Inflammatory macrophage treated with lipopolysaccharide for 1 hour (primary cell): ENCODE results near the gene ZFP3.
"Not testable (repeated sequence)": the region's sequence is repeated elsewhere in the genome, so short reads cannot be mapped to it uniquely, and the experiment has no call there.

Source experiments
- DNase-seq, 2 donors: peaks; one replicate each; pipeline ENCODE4 v3.0.0-alpha.2; 2020 to 2022

The ZFP3 gene

DNA sequence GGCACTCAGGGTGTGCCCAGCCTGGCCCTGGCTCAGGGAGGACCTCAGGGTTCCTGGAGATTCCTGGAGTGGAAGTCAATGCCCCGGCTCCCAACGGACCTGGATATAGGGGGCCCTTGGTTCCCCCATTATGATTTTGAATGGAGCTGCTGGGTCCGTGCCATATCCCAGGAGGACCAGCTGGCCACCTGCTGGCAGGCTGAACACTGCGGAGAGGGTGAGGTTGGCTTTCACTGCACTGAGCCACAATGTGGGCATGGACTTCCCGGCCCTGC, 61.1 kb downstream of the ZFP3 start:
- DNase-seq = no peak

DNA sequence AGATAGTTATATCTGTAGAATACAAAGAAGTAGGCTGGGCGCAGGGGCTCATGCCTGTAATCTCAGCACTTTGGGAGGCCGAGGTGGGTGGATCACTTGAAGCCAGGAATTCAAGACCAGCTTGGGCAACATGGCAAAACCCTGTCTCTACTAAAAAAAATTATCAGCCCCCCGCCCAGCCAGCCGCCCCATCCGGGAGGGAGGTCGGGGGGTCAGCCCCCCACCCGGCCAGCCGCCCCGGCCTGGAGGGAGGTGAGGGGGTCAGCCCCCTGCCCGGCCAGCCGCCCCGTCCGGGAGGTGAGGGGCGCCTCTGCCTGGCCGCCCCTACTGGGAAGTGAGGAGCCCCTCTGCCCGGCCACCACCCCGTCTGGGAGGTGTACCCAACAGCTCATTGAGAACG, 64.6 kb downstream of the ZFP3 start:
- not testable (repeated sequence) for DNase-seq
